Activated CD8-positive, alpha-beta memory T cell treated with anti-CD3 and anti-CD28 coated beads for 24 hours (primary cell): ENCODE results near the gene LAMP1.
"Not testable (repeated sequence)": the region's sequence is repeated elsewhere in the genome, so short reads cannot be mapped to it uniquely, and the experiment has no call there.

Source experiments
- DNase-seq: peaks from one replicate; pipeline ENCODE4 v3.0.0-alpha.2; 2020

The LAMP1 gene, protein sequence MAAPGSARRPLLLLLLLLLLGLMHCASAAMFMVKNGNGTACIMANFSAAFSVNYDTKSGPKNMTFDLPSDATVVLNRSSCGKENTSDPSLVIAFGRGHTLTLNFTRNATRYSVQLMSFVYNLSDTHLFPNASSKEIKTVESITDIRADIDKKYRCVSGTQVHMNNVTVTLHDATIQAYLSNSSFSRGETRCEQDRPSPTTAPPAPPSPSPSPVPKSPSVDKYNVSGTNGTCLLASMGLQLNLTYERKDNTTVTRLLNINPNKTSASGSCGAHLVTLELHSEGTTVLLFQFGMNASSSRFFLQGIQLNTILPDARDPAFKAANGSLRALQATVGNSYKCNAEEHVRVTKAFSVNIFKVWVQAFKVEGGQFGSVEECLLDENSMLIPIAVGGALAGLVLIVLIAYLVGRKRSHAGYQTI

GRCh38 chr13:113296823-113297369, at the start of gene LAMP1:
LAMP1 (plus strand) TSS chr13:113297239; CDS start chr13:113297435, 196 bp downstream.
- DNase-seq: peak; percentile 100

DNA sequence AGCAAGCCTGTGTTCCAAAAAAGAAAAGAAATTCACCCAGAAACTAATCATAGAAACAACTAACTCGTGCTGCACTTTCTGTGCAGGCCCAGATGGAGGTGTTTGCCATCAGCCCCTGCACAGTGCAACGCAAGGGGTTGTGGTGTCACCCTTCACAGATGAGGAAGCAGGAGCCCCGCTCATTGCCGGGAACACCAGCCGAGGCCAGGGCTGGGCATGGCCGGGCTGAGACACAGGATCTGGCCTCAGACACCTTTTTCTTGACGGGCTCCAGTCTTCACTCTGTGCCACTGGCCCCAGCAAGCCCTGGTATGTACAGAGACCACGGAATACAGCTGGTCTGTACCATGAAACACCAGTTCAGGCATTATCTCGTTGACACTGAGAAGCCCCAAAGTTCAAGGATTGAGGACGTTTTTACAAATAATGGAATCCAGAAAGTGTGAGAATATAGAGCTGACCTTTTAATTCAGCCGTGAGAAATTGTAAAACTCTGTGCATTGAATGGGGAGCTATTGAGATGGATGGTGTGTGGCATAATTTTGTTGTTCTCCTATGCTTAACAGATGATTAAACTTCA, 44.4 kb upstream of the LAMP1 start:
- DNase-seq: no peak

GRCh38 chr13:113257908-113258307, 39.1 kb upstream of the LAMP1 start:
- DNase-seq: not testable (repeated sequence)

- no peak for DNase-seq
Observed at GRCh38 chr13:113258321-113259054, 38.6 kb upstream of the LAMP1 start.

GRCh38 chr13:113260996-113261395, 36.0 kb upstream of the LAMP1 start:
- DNase-seq: no peak

DNA sequence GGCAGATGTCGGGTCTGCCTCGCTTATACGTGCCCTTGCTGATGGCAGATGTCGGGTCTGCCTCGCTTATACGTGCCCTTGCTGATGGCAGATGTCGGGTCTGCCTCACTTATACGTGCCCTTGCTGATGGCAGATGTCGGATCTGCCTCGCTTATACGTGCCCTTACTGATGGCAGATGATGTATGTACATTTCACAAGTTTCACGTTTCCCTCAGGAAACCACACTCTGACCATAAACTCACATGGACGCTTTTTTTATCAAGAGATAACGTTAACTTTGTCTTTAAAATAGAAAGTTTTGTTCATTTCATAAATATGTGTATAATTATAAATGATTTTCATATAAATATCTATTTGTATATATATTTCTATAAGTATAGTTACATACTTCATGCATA, 34.0 kb upstream of the LAMP1 start:
- DNase-seq: not testable (repeated sequence)

- no peak for DNase-seq
Observed at GRCh38 chr13:113267642-113268405, 29.2 kb upstream of the LAMP1 start.

GRCh38 chr13:113272031-113272430, 25.0 kb upstream of the LAMP1 start:
- no peak for DNase-seq

- DNase-seq: no peak
Observed at GRCh38 chr13:113272701-113273181, 24.3 kb upstream of the LAMP1 start.

- no peak for DNase-seq
Observed at GRCh38 chr13:113273321-113273720, 23.7 kb upstream of the LAMP1 start.

DNA sequence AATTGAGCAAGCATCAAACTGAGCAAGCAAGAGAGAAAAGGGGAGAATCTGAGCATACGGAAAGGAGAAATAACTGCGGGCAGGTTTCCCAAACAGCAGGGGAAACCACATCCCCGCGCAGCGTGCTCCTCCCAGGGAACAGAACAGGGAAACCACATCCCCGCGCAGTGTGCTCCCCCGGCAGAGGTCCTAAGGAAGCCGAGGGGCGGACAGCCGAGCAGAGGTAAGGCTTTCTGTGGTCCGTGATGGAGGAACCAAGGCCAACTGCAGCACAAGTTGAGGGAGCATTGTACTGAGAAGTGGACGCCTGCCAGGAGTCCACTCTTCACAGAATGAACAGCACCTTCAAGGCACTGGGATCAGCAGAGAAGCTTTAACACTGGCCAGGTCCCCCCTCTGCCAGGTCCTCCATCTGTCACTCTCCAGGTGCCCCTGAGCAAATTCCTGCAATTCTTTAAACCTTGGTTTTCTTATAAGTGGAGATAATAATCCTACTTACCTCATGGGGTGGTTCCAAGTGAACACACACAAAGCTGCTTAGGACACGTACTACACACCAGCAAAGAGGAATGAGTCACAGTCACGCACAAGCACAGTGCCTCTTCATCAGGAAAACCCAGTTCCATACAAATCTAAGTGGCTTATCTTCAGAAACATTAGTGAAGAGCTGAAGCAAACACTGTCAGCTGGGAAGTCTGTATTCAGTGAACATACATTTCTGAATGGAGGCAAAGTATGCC, 23.0 kb upstream of the LAMP1 start:
- no peak for DNase-seq

- no peak for DNase-seq
Observed at GRCh38 chr13:113274721-113275120, 22.3 kb upstream of the LAMP1 start.

DNA sequence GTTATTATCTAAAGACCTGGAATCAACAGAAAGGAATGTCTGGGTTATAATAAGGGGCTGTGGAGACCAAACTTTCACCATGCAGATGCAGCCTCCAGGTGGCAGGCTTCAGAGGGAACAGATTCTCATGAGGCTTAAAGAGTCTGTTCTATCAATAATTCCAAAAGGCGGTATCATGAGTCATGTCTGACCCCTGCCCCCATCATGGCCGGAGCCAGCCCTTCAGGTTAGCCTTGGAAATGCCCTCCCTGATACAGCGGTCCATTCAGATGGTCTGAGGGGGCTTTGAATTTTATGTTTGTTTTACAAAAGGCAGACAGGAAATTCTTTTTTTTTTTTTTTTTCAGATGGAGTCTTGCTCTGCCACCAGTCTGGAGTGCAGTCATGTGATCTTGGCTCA, 21.7 kb upstream of the LAMP1 start:
- peak; percentile 68 for DNase-seq

GRCh38 chr13:113280126-113280525, 16.9 kb upstream of the LAMP1 start:
- DNase-seq: no peak

DNA sequence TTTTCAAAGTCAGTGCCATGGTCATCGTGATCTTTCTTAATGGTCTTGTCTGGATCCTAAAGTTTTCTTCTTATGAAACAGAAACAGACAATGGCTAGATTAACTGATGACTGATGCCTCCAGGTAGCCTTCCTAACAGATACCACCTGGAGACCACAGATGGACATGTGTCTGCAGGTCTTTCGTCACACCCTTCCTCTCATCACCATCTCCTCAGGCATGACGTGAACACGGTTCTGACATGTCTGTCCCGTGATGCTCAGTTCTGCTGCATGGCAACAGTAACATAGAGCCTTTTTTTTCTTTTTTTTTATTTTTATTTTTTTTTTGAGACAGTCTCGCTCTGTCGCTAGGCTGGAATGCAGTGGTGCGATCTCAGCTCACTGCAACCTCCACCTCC, 13.1 kb upstream of the LAMP1 start:
- DNase-seq: no peak

GRCh38 chr13:113288880-113289279, 8.2 kb upstream of the LAMP1 start:
- DNase-seq: no peak

DNA sequence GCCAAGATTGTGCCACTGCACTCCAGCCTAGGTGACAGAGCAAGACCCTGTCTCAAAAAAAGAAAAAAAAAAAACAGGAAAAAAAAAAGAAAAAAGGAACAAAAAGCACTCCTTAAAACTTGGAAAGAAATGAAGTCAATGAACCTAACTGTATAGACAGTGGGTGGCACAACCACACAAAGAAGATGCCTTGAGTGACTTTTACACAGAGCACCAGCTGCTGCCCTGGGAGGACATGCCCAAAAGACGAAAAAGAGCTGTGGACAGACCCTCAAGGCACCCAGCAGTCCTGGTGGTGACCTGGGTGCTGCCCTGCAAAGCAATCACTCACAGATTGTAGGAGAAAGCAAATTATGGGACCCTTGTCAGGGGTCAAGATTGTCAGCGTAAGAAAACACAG, 5.9 kb upstream of the LAMP1 start:
- no peak for DNase-seq

- DNase-seq: peak; percentile 60
Observed at GRCh38 chr13:113292021-113292862, 4.8 kb upstream of the LAMP1 start.

DNA sequence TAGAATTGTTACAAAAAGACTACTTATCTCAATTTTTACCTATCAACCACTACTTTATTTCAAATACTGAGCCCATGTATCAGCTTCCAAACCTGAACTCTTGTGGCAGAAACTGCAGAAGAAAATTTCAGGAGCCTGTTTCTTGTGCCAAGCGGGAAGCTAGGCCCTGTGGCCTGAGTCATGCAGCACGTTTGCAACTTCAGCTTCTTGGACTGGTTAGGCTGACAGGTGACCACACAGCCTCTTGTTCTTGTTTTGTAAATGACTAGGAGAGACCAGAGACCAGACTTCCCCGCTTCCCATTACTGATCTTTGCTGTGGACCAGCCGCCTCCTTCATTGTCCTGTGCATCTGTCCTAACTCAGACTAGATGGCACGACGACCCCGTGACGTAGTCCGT, 3.4 kb upstream of the LAMP1 start:
- no peak for DNase-seq

DNA sequence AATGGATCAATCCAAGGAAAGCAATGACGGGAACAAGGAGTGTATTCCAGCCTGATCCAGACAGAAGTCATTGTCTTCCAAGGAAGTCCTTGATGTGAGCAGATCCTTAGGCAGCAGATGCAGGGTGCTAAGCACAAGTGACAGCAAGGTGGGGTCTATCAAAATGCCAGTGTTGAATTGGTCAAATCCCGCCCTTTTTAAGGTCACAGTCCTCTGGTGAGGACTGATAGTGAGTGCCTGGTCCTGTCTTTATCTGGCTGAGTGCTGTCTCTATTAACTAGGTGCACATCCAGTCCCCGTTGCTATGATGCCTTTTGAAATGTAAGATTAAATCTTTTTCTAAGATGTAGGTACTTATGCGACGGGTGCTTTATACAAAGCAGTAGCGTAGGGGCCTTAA, 1.3 kb upstream of the LAMP1 start:
- no peak for DNase-seq
